Lung (tissue), 12 donors: Measurements from ENCODE around the gene TEP1. TPM values are rescaled to one million over a fixed set of nuclear protein-coding genes. Genes with fewer than 3 reads are reported as not detected.
"Not testable (repeated sequence)": the region's sequence is repeated elsewhere in the genome, so short reads cannot be mapped to it uniquely, and the experiment has no call there.

Experiments
- ATAC-seq: fragments of 200-7000 bp; cut with Tn5 transposase; one replicate; pipeline ENCODE4 v1.9.1; 2020; ENCODE audit warnings: moderate number of reproducible peaks; ENCODE audit not compliant: insufficient read depth, low FRiP score
- DNase-seq, 3 donors: peaks; one replicate each; pipeline ENCODE4 v3.0.0-alpha.2; 2013 to 2017
- H3K27ac ChIP-seq, 2 donors: one replicate each; pipeline ENCODE4 v1.5.1; 2013; ENCODE audit warnings: mild to moderate bottlenecking in 2 of 2, moderate library complexity in 2 of 2, control low read depth in 1 of 2, inconsistent platforms in 1 of 2, low read depth in 1 of 2, low read length in 1 of 2
- H3K27me3 ChIP-seq, 3 donors: one replicate each; pipeline ENCODE4 v1.5.1; 2013; ENCODE audit warnings: low read length in 2 of 3; ENCODE audit not compliant: control insufficient read depth in 3 of 3, insufficient read depth in 3 of 3
- H3K36me3 ChIP-seq, 4 donors: one replicate each; pipeline ENCODE4 v1.5.1; 2013; ENCODE audit warnings: low read length in 4 of 4, mild to moderate bottlenecking in 1 of 4, moderate library complexity in 1 of 4; ENCODE audit not compliant: control insufficient read depth in 4 of 4, insufficient read depth in 4 of 4
- H3K4me1 ChIP-seq, 5 donors: one replicate each; pipeline ENCODE4 v1.5.1; 2013; ENCODE audit warnings: low read length in 5 of 5, mild to moderate bottlenecking in 2 of 5, moderate library complexity in 1 of 5; ENCODE audit not compliant: control insufficient read depth in 5 of 5, insufficient read depth in 5 of 5
- H3K4me3 ChIP-seq: one replicate; pipeline ENCODE4 v1.5.1; 2013; ENCODE audit warnings: mild to moderate bottlenecking, control low read depth, moderate library complexity
- H3K9ac ChIP-seq, 2 donors: one replicate each; pipeline ENCODE4 v1.5.1; 2013; ENCODE audit warnings: low read length in 2 of 2, control low read depth in 1 of 2; ENCODE audit not compliant: insufficient read depth in 1 of 2
- H3K9me3 ChIP-seq, 4 donors: one replicate each; pipeline ENCODE4 v1.5.1; 2013; ENCODE audit warnings: low read length in 3 of 4, mild to moderate bottlenecking in 1 of 4, moderate library complexity in 1 of 4; ENCODE audit not compliant: control insufficient read depth in 4 of 4, insufficient read depth in 3 of 4
- WGBS, 2 donors: extraction: QIAGEN DNeasy Blood & Tissue Kit; methylation state at CpG; one replicate each; pipeline ENCODE4 v1.1.7; 2013; 5-methylcytosine and 5-hydroxymethylcytosine counted together
- polyA plus RNA-seq, 2 donors: library from polyadenylated mRNA; stranded (reverse); fragments of 200-250 nt; gene quantifications; one replicate each; pipeline ENCODE4 v1.2.1, GENCODE V29; 2013
- total RNA-seq, 2 donors: library from RNA; depleted of rRNA in 1 of 2; stranded (reverse); fragments of >200 nt in 1 of 2; gene quantifications; one replicate each; pipeline ENCODE4 v1.2.1, GENCODE V29; 2014 to 2021
- TF ChIP-seq, protein P1 (sequence below): IDR thresholded peaks from 2 replicates; pipeline ENCODE4 v1.5.1; 2012; ENCODE audit warnings: mild to moderate bottlenecking; ENCODE audit errors: control extremely low read depth, extremely low read depth
- donor health status: control.
- donor health status: control.
- donor health status: Bipolar disorder and iron deficiency.
- donor health status: healthy.
- donor health status: DM: yes; HTN: yes; CAD: no.

The TEP1 gene
- total and polyA plus RNA-seq, 4 donors = 15.7 to 44.7 (median 22.5) TPM

DNA sequence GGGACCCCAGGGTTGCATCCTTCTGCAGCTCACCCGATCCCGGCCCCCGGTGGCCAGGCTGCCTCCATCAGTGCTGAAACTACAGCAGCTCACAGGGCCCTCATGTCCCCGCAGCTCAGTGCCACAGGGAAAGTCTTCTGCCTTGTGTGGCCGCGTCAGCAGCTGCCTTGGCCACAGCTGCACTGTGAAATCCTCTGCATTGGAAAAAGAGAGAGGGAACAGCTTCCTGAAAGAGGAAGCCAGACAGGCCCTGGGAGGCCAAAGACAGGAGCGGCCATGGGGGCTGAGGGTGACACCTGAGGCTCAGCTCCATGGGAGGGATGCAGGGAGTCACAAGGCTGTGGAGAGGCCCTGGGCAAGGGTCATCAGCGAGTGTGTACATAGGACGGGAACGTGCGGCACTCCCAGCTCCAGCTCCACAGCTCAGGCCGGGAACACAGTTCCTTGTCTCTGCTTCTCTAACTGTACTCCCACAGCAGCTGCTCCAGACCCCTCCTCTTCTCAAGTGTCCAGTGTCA, 37.2 kb downstream of the TEP1 start:
- H3K27ac ChIP-seq = no peak overlapping the region
- no peak for ATAC-seq
- H3K4me1 ChIP-seq = no peaks in the 10 kb centered on the region
- no peaks in the 10 kb centered on the region for H3K9me3 ChIP-seq
- H3K36me3 ChIP-seq = peaks cover 25 to 76% (median 48%) of the 10 kb centered on the region in 4 donors
- no peaks in the 10 kb centered on the region for H3K27me3 ChIP-seq
- no peak overlapping the region for H3K4me3 ChIP-seq
- 92 to 94% methylated on average over 12 of the region's 12 CpGs for WGBS, 2 donors
- no peak overlapping the region for H3K9ac ChIP-seq
- TF ChIP-seq, protein P1, sequence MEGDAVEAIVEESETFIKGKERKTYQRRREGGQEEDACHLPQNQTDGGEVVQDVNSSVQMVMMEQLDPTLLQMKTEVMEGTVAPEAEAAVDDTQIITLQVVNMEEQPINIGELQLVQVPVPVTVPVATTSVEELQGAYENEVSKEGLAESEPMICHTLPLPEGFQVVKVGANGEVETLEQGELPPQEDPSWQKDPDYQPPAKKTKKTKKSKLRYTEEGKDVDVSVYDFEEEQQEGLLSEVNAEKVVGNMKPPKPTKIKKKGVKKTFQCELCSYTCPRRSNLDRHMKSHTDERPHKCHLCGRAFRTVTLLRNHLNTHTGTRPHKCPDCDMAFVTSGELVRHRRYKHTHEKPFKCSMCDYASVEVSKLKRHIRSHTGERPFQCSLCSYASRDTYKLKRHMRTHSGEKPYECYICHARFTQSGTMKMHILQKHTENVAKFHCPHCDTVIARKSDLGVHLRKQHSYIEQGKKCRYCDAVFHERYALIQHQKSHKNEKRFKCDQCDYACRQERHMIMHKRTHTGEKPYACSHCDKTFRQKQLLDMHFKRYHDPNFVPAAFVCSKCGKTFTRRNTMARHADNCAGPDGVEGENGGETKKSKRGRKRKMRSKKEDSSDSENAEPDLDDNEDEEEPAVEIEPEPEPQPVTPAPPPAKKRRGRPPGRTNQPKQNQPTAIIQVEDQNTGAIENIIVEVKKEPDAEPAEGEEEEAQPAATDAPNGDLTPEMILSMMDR = no peak
- no peak for DNase-seq

DNA sequence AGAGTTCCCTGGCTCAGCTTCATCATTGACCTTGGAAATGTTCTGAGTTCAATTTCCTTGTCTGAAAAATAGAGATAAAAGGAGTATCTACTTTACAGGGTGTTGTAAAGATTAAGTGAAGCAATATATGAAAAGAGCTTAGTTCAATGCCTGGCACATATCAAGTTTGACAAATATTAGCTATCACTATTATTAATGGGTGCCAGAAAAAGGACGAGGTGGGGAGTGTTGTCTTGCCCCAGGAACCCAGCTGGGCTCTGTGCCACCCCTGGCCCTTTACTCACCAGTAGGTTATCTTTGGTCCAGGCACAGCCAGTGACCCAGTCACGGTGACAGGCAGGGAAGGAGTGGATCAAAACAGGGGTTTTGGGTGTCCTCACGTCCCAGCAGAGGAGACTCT, 37.8 kb downstream of the TEP1 start:
- H3K4me1 ChIP-seq = no peaks in the 10 kb centered on the region
- H3K9ac ChIP-seq = no peak overlapping the region
- H3K9me3 ChIP-seq = no peaks in the 10 kb centered on the region
- peaks cover 27 to 75% (median 53%) of the 10 kb centered on the region in 4 donors for H3K36me3 ChIP-seq
- no peak for ATAC-seq
- H3K27me3 ChIP-seq = no peaks in the 10 kb centered on the region
- no peak for DNase-seq
- WGBS, 2 donors = 86 to 89% methylated on average over 3 of the region's 3 CpGs
- no peak overlapping the region for H3K4me3 ChIP-seq
- TF ChIP-seq, protein P1 = no peak
- H3K27ac ChIP-seq = no peak overlapping the region

DNA sequence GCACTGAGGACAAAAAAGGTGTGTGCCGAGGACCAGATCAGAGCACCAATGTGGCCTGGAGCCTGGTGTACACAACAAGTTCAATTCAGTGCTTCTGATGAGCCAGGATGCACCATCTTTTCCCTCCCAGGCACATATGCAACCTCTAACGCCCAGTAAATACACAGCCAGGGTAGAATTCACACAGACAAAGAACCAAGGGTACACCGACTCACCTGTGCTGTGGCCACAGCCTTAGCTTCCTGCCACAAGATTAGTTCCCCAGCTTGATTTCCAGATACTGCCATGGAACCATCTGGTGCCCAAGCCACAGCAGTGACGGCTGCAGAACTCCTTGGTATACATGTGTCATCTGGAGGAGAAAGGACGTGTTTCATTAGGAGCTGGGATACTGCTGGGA, 40.5 kb downstream of the TEP1 start:
- no peaks in the 10 kb centered on the region for H3K27me3 ChIP-seq
- H3K9ac ChIP-seq = no peak overlapping the region
- TF ChIP-seq, protein P1 = no peak
- DNase-seq (no peak), ATAC-seq (no peak)
- H3K4me3 ChIP-seq = no peak overlapping the region
- H3K9me3 ChIP-seq = no peaks in the 10 kb centered on the region
- peaks cover 38 to 63% (median 47%) of the 10 kb centered on the region in 4 donors for H3K36me3 ChIP-seq
- WGBS, 2 donors = 85 to 94% methylated on average over 5 of the region's 5 CpGs
- H3K27ac ChIP-seq = no peak overlapping the region
- no peaks in the 10 kb centered on the region for H3K4me1 ChIP-seq

DNA sequence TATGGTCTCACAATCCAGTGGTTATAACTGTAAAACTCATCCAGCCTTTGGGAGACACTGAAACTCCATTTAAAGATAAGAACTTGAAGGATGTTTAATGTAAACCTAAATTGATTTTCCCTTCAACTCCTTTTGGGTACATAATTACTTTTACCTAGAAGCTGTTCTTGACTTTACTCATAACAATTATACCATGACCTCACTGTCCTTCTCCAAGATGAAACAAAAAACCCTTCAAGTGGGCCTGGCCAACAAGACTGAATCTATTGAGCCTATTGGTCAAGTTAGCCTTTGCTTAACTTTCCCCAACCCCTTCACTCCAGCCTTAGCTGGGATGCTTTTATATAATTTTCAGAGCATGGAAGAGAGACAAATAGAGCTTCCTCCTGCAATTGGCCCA, 47.4 kb downstream of the TEP1 start:
- DNase-seq (no peak), ATAC-seq (no peak)
- no peak overlapping the region for H3K9ac ChIP-seq
- H3K4me1 ChIP-seq = no peaks in the 10 kb centered on the region
- H3K36me3 ChIP-seq = peaks cover 12 to 39% (median 29%) of the 10 kb centered on the region in 4 donors
- no peaks in the 10 kb centered on the region for H3K9me3 ChIP-seq
- H3K4me3 ChIP-seq = no peak overlapping the region
- H3K27me3 ChIP-seq = no peaks in the 10 kb centered on the region
- H3K27ac ChIP-seq = no peak overlapping the region
- TF ChIP-seq, protein P1 = no peak

DNA sequence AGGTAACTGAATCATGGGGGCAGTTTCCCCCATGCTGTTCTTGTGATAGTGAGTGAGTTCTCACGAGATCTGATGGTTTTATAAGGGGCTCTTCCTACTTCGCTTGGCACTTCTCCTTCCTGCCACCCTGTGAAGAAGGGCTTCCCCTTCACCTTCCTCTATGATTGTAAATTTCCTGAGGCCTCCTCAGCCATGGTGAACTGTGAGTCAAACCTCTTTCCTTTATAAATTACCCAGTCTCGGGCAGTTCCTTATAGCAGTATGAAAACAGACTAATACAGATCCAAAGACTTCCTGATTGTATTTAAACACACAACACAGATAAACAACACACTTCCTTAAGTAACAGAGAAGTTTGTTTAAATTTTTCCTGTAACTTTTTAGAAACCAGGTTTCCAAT, 54.8 kb downstream of the TEP1 start:
- H3K4me1 ChIP-seq, H3K27ac ChIP-seq, ATAC-seq, H3K9me3 ChIP-seq, H3K27me3 ChIP-seq, DNase-seq, H3K9ac ChIP-seq, H3K4me3 ChIP-seq: not testable (repeated sequence)
- WGBS, 2 donors = 16 to 44% methylated on average over 3 of the region's 3 CpGs
- peaks cover 9 to 37% (median 25%) of the 10 kb centered on the region in 4 donors for H3K36me3 ChIP-seq
